PFSK-1 (cell line): ENCODE data around the gene CD55.

ENCODE experiments used
- FOXP2 ChIP-seq: optimal IDR thresholded peaks from 2 replicates; pipeline ENCODE3; 2011; ENCODE audit warnings: borderline replicate concordance, control low read depth, inconsistent platforms; ENCODE audit not compliant: insufficient read depth; ENCODE audit errors: extremely low read length, extremely low read depth
- POLR2AphosphoS5 ChIP-seq: IDR thresholded peaks from 2 replicates; pipeline ENCODE4 v1.6.1; 2012; ENCODE audit warnings: low read depth, mild to moderate bottlenecking, control low read depth, low read length, moderate library complexity
- SIN3A ChIP-seq: IDR thresholded peaks from 2 replicates; pipeline ENCODE4 v1.6.1; 2012; ENCODE audit warnings: mild to moderate bottlenecking, low read length, moderate library complexity, borderline replicate concordance; ENCODE audit not compliant: insufficient read depth
- TAF1 ChIP-seq: IDR thresholded peaks from 2 replicates; pipeline ENCODE4 v1.6.1; 2012; ENCODE audit warnings: low read length, control low read depth, borderline replicate concordance; ENCODE audit not compliant: insufficient read depth
- TF ChIP-seq, protein P1 (sequence below), 2 experiments: IDR thresholded peaks; 2 replicates each; pipeline versions ENCODE4 v1.6.1 to v1.8.0; 2011 to 2012; ENCODE audit warnings: low read depth in 2 of 2, low read length in 2 of 2, control low read depth in 1 of 2, inconsistent platforms in 1 of 2, mild to moderate bottlenecking in 1 of 2, moderate library complexity in 1 of 2; ENCODE audit not compliant: insufficient read depth in 1 of 2

The CD55 gene

GRCh38 chr1:207298636-207299398 lies 22.7 kb upstream of the CD55 start:
- TF ChIP-seq POLR2AphosphoS5, result no peak

- TF ChIP-seq SIN3A (no peak), FOXP2 (no peak), POLR2AphosphoS5 (no peak), TAF1 (no peak)
- TF ChIP-seq, protein P1, sequence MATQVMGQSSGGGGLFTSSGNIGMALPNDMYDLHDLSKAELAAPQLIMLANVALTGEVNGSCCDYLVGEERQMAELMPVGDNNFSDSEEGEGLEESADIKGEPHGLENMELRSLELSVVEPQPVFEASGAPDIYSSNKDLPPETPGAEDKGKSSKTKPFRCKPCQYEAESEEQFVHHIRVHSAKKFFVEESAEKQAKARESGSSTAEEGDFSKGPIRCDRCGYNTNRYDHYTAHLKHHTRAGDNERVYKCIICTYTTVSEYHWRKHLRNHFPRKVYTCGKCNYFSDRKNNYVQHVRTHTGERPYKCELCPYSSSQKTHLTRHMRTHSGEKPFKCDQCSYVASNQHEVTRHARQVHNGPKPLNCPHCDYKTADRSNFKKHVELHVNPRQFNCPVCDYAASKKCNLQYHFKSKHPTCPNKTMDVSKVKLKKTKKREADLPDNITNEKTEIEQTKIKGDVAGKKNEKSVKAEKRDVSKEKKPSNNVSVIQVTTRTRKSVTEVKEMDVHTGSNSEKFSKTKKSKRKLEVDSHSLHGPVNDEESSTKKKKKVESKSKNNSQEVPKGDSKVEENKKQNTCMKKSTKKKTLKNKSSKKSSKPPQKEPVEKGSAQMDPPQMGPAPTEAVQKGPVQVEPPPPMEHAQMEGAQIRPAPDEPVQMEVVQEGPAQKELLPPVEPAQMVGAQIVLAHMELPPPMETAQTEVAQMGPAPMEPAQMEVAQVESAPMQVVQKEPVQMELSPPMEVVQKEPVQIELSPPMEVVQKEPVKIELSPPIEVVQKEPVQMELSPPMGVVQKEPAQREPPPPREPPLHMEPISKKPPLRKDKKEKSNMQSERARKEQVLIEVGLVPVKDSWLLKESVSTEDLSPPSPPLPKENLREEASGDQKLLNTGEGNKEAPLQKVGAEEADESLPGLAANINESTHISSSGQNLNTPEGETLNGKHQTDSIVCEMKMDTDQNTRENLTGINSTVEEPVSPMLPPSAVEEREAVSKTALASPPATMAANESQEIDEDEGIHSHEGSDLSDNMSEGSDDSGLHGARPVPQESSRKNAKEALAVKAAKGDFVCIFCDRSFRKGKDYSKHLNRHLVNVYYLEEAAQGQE (IDR thresholded peaks at IDR 0.05; ENCODE audit: insufficient read depth in 1 of 2, low read depth in 2 of 2, low read length in 2 of 2), result no peak
Observed at GRCh38 chr1:207300970-207301369, 20.5 kb upstream of the CD55 start.

DNA sequence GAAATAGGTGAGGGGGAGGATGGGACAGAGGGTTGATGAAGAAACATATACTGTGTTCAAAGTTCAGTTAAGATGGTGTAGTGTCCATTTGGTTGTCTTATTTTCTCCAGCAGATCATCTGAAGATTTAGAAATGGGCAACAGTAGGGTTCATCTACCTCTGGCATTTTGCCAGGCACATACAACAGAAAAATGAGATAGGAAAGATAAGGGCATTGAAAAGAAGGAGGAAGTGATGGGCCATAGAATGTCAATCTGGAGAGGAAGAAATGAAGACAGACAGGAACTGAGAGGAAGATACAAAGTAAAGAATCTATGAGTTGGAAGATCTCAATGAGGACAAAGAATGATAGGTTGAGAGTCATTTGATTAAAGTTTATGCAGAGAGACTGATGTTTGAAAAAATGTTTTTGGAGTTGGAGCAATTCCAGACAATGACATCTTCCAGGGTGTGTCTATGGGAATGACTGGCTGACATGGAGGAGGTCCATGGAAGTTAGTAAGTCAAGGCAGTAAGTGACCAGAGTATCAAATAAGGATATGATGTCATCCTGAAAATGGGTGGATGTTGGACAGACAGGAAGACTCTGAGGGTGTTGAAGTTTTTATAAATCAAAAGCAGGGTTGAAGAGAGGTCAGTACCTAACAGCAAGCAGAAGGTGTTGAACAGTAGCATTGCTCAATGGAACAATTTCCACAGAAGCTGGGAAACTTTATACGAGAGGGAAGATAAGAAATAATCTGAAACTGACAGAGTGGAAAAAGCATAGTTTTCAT lies 18.7 kb upstream of the CD55 start:
- TF ChIP-seq FOXP2 (no peak), TAF1 (no peak), SIN3A (no peak), POLR2AphosphoS5 (no peak)
- TF ChIP-seq, protein P1 (IDR thresholded peaks at IDR 0.05; ENCODE audit: insufficient read depth in 1 of 2, low read depth in 2 of 2, low read length in 2 of 2), result no peak

GRCh38 chr1:207304710-207305488 lies 16.6 kb upstream of the CD55 start:
- no peak for TF ChIP-seq SIN3A
- TF ChIP-seq TAF1, result no peak
- TF ChIP-seq POLR2AphosphoS5, result no peak
- TF ChIP-seq FOXP2, result no peak
- TF ChIP-seq, protein P1 (IDR thresholded peaks at IDR 0.05; ENCODE audit: insufficient read depth in 1 of 2, low read depth in 2 of 2, low read length in 2 of 2), result no peak

DNA sequence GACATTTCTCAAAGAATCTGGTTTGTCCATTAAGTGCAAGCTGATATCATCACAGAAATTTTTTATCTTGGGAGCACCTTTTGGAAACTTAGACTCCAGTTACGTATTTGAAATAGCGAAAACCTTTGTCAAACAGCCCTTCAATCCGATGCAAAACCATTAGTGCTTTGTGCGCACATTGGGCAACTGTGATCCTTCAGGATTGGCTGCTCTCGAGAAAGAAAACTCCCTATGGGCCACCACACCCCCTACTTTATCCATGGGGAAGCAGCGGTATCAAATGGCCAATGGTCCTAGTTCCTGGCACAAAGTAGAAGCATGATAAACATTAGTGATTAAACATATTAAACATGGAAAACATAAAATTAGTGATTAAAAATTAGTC lies 16.0 kb upstream of the CD55 start:
- no peak for TF ChIP-seq TAF1
- TF ChIP-seq FOXP2, result no peak
- no peak for TF ChIP-seq POLR2AphosphoS5
- TF ChIP-seq, protein P1 (IDR thresholded peaks at IDR 0.05; ENCODE audit: insufficient read depth in 1 of 2, low read depth in 2 of 2, low read length in 2 of 2), result no peak
- TF ChIP-seq SIN3A, result no peak
